ENCODE data around the gene HHIP.

HHIP gene

DNA sequence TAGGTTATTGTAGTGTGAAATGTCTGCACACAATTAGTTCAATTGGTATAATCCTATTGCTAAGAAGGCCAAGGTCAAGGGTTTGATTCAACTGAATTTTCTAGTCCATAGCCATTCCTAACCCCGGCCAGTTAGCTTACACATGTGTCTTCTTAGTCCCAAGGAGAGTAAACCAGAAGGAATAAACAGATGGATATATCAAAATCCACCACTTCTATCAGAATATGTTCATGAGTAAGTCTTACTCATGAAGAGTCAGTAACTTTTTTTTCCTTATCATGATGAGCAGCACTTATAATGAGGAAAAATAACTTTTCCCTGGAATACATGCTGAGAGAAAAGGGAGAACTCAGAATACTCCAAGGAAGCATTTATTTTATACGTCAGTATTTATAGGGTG is 9.5 kb downstream of the HHIP start:
- TF ChIP-seq CSDC2 (CRISPR knock-in tag; IDR thresholded peaks at IDR 0.05): no peak
- no peak for TF ChIP-seq OSR1 (CRISPR knock-in tag; IDR thresholded peaks at IDR 0.05)
- TF ChIP-seq, protein P1, sequence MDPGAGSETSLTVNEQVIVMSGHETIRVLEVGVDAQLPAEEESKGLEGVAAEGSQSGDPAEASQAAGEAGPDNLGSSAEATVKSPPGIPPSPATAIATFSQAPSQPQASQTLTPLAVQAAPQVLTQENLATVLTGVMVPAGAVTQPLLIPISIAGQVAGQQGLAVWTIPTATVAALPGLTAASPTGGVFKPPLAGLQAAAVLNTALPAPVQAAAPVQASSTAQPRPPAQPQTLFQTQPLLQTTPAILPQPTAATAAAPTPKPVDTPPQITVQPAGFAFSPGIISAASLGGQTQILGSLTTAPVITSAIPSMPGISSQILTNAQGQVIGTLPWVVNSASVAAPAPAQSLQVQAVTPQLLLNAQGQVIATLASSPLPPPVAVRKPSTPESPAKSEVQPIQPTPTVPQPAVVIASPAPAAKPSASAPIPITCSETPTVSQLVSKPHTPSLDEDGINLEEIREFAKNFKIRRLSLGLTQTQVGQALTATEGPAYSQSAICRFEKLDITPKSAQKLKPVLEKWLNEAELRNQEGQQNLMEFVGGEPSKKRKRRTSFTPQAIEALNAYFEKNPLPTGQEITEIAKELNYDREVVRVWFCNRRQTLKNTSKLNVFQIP (CRISPR knock-in tag; IDR thresholded peaks at IDR 0.05; ENCODE audit: borderline replicate concordance, low read depth): no peak
- TF ChIP-seq GLIS3 (CRISPR knock-in tag; IDR thresholded peaks at IDR 0.05): no peak
- TF ChIP-seq, protein P2, sequence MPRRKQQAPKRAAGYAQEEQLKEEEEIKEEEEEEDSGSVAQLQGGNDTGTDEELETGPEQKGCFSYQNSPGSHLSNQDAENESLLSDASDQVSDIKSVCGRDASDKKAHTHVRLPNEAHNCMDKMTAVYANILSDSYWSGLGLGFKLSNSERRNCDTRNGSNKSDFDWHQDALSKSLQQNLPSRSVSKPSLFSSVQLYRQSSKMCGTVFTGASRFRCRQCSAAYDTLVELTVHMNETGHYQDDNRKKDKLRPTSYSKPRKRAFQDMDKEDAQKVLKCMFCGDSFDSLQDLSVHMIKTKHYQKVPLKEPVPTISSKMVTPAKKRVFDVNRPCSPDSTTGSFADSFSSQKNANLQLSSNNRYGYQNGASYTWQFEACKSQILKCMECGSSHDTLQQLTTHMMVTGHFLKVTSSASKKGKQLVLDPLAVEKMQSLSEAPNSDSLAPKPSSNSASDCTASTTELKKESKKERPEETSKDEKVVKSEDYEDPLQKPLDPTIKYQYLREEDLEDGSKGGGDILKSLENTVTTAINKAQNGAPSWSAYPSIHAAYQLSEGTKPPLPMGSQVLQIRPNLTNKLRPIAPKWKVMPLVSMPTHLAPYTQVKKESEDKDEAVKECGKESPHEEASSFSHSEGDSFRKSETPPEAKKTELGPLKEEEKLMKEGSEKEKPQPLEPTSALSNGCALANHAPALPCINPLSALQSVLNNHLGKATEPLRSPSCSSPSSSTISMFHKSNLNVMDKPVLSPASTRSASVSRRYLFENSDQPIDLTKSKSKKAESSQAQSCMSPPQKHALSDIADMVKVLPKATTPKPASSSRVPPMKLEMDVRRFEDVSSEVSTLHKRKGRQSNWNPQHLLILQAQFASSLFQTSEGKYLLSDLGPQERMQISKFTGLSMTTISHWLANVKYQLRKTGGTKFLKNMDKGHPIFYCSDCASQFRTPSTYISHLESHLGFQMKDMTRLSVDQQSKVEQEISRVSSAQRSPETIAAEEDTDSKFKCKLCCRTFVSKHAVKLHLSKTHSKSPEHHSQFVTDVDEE (CRISPR knock-in tag; IDR thresholded peaks at IDR 0.05): no peak
- TF ChIP-seq TCF4 (CRISPR knock-in tag; IDR thresholded peaks at IDR 0.05; ENCODE audit: borderline replicate concordance): no peak
- TF ChIP-seq ZFP3 (CRISPR knock-in tag; IDR thresholded peaks at IDR 0.05): no peak
- no peak for TF ChIP-seq ZFP30 (CRISPR knock-in tag; IDR thresholded peaks at IDR 0.05)
- no peak for TF ChIP-seq ESRRG (CRISPR knock-in tag; IDR thresholded peaks at IDR 0.05)
- no peak for TF ChIP-seq ZNF70 (CRISPR knock-in tag; IDR thresholded peaks at IDR 0.05)
- no peak for TF ChIP-seq ARNTL (CRISPR knock-in tag; IDR thresholded peaks at IDR 0.05; ENCODE audit: borderline replicate concordance, low read depth)
- TF ChIP-seq, protein P3, sequence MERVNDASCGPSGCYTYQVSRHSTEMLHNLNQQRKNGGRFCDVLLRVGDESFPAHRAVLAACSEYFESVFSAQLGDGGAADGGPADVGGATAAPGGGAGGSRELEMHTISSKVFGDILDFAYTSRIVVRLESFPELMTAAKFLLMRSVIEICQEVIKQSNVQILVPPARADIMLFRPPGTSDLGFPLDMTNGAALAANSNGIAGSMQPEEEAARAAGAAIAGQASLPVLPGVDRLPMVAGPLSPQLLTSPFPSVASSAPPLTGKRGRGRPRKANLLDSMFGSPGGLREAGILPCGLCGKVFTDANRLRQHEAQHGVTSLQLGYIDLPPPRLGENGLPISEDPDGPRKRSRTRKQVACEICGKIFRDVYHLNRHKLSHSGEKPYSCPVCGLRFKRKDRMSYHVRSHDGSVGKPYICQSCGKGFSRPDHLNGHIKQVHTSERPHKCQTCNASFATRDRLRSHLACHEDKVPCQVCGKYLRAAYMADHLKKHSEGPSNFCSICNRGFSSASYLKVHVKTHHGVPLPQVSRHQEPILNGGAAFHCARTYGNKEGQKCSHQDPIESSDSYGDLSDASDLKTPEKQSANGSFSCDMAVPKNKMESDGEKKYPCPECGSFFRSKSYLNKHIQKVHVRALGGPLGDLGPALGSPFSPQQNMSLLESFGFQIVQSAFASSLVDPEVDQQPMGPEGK (CRISPR knock-in tag; IDR thresholded peaks at IDR 0.05; ENCODE audit: borderline replicate concordance): no peak
- TF ChIP-seq PPARA (CRISPR knock-in tag; IDR thresholded peaks at IDR 0.05; ENCODE audit: borderline replicate concordance): no peak
- no peak for TF ChIP-seq ZC3H10 (CRISPR knock-in tag; IDR thresholded peaks at IDR 0.05)
- ATAC-seq: no peak

DNA sequence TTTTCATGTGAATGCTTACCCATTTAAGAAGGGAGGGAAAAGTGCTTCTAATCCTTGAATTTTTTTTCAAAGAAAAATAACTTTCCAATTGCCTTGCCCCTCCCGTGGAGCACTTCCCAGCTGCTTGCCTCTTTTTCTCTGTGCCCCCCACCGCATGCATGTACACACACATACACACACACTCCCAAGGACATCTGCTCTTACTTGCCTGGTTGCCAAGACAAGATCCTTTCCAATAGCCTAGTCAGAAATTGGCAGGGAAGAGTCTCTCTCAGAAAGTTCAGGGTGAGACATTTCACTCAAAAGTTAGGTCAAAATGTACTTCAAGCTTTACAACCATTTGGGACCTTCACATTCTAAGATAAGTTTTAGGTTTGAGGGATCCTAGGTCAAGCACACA is 10.9 kb downstream of the HHIP start:
- TF ChIP-seq BACH2 (CRISPR knock-in tag; IDR thresholded peaks at IDR 0.05; ENCODE audit: borderline replicate concordance) (no peak), PPARA (CRISPR knock-in tag; IDR thresholded peaks at IDR 0.05; ENCODE audit: borderline replicate concordance) (no peak), ISL1 (CRISPR knock-in tag; IDR thresholded peaks at IDR 0.05) (no peak), OSR1 (CRISPR knock-in tag; IDR thresholded peaks at IDR 0.05) (no peak), SNAI2 (CRISPR knock-in tag; IDR thresholded peaks at IDR 0.05) (no peak), TCF4 (CRISPR knock-in tag; IDR thresholded peaks at IDR 0.05; ENCODE audit: borderline replicate concordance) (no peak), TOX (CRISPR knock-in tag; IDR thresholded peaks at IDR 0.05; ENCODE audit: borderline replicate concordance) (no peak), ARNTL (CRISPR knock-in tag; IDR thresholded peaks at IDR 0.05; ENCODE audit: borderline replicate concordance, low read depth) (no peak)
- TF ChIP-seq, protein P4, sequence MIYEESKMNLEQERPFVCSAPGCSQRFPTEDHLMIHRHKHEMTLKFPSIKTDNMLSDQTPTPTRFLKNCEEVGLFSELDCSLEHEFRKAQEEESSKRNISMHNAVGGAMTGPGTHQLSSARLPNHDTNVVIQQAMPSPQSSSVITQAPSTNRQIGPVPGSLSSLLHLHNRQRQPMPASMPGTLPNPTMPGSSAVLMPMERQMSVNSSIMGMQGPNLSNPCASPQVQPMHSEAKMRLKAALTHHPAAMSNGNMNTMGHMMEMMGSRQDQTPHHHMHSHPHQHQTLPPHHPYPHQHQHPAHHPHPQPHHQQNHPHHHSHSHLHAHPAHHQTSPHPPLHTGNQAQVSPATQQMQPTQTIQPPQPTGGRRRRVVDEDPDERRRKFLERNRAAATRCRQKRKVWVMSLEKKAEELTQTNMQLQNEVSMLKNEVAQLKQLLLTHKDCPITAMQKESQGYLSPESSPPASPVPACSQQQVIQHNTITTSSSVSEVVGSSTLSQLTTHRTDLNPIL (CRISPR knock-in tag; IDR thresholded peaks at IDR 0.05; ENCODE audit: low read depth): no peak
- TF ChIP-seq, protein P1 (CRISPR knock-in tag; IDR thresholded peaks at IDR 0.05; ENCODE audit: borderline replicate concordance, low read depth): no peak
- TF ChIP-seq, protein P2 (CRISPR knock-in tag; IDR thresholded peaks at IDR 0.05): no peak
- TF ChIP-seq, protein P3 (CRISPR knock-in tag; IDR thresholded peaks at IDR 0.05; ENCODE audit: borderline replicate concordance): no peak
- ATAC-seq: no peak
